Measurements from ENCODE around the gene ATP7A.

The ATP7A gene

DNA sequence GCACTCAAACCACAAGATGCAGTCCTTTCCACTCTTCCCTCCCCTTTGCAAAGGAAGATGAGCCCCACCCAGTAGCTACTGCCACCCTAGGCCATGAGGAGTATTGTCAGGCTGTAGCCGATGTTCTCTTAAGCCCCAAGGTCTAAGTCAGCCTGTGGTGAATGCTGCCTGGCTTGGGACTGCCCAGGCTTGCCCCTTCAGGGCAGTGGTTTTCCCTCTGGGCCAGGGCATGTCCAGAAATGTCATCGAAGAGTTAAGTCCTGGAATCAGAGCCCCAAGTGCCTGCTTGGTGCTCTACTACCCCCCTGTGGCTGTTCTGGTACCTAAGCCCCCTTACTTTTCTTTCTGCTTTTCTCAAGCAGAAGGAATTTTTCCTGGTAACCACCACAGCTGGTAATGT, 181.8 kb downstream of the ATP7A start:
- H3K9ac ChIP-seq (ENCODE audit: low read length) = no peak overlapping the region
- H3K9me3 ChIP-seq (ENCODE audit: low read length) = no peaks in the 10 kb centered on the region
- H3K27ac ChIP-seq (ENCODE audit: low read depth, low read length) = no peak overlapping the region
- H3K36me3 ChIP-seq (ENCODE audit: insufficient read depth, low read length) = no peaks in the 10 kb centered on the region
- no peak overlapping the region for H3K4me3 ChIP-seq (ENCODE audit: low read depth in 1 of 2, low read length in 2 of 2)
- no peaks in the 10 kb centered on the region for H3K4me1 ChIP-seq (ENCODE audit: insufficient read depth, low read length)
- H3K27me3 ChIP-seq (ENCODE audit: control insufficient read depth in 1 of 2, insufficient read depth in 2 of 2, low read length in 2 of 2) = peaks cover 0 to 7% of the 10 kb centered on the region in 2 donors

DNA sequence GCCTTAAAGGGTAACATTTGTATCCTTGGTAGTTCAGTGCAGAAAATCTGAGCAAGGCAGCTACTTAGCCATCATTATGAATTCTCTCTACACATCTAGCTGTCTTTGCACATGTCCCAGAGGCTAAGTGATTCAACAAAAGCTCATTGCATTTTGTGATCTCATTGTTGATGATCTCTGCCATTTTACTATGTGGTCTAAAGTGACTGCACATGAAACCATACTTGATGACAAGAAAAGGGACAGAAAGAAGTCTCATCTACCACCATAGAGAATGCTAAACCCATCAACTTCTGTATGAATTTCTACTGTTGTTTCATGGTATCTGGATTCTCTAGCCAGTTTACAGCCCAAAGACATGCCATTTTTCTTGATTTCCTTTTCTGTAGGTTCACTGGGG, 187.6 kb downstream of the ATP7A start:
- Histone ChIP-seq H3K27ac (ENCODE audit: low read depth, low read length) (no peak overlapping the region), H3K4me1 (ENCODE audit: insufficient read depth, low read length) (no peaks in the 10 kb centered on the region), H3K9ac (ENCODE audit: low read length) (no peak overlapping the region), H3K27me3 (ENCODE audit: control insufficient read depth in 1 of 2, insufficient read depth in 2 of 2, low read length in 2 of 2) (peaks cover 0 to 5% of the 10 kb centered on the region in 2 donors), H3K4me3 (ENCODE audit: low read depth in 1 of 2, low read length in 2 of 2) (no peak overlapping the region), H3K9me3 (ENCODE audit: low read length) (no peaks in the 10 kb centered on the region), H3K36me3 (ENCODE audit: insufficient read depth, low read length) (no peaks in the 10 kb centered on the region)

Data from muscle layer of colon (tissue), 2 donors.